ENCODE data around the gene HECTD4.
"Not testable (repeated sequence)": the region's sequence is repeated elsewhere in the genome, so short reads cannot be mapped to it uniquely, and the experiment has no call there.

Gene HECTD4

DNA sequence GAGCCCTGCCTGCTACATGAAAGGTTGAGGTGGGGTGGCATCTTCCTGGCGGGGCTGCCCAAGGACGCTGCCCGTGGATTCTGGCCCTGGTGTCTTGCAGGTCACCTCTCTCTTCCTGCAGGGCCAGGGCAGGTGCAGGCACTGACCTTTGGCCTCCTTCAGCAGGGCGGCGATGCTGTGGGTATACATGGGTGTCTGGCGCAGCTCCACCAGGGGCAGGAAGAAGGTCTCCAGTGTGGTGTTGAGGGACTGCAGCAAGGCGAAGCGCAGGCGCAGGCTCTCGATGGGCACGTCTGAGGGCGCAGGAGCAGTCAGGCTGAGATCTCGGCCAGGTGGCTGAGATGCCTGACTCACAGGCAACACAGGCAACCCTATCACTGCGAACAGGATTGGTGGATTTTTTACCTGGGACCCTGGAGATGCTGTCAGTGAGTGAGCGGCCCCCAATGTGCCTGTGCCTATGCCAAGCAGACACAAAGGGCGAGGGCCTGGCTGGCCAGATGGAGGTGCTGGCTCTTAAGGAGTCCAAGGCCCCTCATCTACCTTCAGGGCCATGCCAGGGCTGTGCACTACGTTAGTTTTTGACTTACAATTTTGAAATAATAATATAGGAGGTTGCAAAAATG is 211.1 kb downstream of the HECTD4 start:
- DNase-seq, result no peak

DNA sequence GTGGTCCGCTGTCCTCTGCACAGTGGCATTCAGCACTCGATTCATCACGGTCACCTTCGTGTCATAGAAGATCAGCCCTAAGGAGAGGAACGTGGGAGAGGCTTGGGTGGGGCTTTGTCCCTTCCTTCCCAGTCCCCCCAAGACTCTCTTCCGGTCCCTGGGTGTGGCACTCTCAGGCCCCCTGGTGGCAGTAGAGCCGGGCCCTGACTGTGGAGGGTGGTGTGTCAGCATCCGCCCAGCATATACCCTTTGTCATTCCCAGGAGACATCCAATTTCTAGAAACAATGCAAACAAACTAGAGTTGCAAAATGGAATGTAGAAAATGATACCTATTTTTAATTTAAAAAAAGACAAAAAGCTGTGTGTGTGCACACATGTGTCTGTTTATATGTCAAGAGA is 211.9 kb downstream of the HECTD4 start:
- peak in 1 of 2 donors; percentile 16 for DNase-seq

DNA sequence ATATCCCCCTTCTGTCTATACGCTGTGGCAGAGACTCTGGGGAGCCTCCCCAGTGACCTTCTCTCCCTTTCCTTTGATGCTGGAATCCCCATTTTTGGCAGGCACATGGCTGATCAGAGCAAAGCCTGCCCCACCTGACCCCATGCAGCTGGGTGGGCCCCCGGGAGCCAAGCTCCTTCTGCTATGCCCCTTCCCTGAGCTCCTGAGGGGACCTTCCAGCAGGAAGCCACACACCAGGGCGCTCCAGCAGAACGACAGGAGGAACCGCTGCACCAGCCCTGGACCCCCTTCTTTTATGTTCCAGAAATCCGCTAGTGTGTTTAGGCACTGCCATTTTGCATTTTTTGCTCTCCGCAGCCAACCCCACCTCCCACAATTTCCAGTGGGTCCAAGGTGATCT is 212.3 kb downstream of the HECTD4 start:
- DNase-seq, result no peak

DNA sequence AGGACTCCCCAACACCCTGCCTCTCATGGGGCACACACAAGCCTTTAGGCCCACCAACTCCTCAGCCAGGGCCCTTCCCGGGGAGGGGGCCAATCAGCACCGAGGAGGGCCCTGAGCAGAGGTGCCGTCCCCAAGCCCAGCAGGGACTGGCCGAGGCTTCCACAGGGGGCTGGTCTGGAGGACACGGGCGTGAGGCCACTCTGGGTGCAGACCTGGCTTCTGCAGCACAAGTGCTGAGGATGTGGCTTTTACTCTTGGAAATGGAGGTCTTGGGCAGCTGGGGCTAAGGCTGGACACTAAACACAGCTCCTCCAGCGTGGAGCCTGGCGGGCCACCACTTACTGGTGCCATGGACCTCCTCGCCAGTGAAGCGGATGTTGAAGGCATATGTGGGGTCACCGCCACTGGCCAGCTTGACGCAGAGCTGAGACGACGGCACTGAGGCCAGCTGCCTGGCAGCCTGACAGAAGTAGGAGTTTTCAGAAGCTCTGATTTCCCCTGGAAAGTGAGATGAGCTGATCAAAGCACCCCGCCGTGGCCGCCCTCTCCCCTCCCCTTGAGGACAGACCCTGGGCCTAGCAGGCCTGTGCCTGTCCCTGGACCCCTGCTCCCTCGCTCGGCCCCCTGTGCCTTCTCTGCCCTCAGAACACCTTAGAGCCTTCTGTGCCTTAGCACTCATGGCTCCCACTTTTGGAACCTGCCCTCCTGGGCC is 212.9 kb downstream of the HECTD4 start:
- DNase-seq, result no peak

DNA sequence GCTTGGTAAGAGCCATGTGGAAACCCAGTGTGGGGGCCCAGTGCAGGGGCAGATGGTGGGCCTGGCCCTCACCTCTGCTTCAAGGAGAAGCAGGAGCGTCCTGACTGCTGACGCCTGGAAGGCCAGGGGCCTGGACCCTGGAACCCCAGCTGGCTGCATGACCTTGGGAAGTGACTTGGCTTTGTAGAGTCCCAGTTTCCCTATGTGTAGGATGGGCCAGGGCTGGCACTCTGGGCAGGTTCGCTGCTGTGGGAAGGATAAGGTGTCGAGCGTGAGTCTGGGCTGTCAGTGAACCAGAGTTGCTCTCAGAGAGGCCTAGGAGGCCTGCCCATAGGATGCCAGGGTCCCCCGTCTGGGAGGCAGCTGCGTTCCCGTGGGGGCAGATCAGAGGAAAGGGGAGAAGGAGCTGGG is 213.7 kb downstream of the HECTD4 start:
- DNase-seq, result no peak

DNA sequence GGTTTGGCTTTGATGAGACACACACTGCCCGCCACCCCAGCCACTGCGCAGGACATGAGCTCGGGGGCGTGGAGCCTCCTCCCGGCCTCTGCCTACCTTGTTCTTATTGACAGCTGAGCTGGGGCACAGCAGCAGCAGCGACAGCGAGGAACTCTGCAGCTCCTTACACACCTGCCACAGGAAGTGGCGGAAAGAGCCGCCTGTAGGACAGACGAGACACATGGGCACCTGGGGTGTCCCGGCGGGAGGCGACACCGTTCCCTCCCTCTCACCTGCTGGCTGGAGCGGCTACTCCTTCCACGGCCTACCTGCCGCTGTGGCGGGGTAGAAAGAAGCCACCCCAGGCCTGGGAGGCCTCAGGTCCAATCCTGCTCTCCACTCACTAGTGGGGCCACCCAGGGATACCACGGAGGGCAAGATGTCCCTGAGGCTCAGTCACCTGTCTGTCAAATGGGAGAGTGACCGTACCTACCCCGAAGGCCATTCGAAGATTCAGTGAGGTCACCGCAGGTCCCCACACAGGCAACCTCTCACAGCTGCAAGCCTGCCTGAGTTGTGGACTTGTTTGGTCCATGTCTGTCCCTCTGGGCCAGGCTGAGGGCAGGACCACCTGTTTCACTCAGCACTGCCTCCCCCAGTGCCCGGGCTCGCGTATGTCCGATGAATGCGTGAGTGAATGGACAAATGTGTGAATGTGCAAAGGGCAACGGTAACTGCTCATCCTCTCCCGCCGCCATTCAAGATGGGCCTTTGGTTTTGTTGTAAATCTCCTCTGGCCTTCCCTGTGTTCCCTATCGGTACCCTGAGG is 214.3 kb downstream of the HECTD4 start:
- DNase-seq, result no peak

DNA sequence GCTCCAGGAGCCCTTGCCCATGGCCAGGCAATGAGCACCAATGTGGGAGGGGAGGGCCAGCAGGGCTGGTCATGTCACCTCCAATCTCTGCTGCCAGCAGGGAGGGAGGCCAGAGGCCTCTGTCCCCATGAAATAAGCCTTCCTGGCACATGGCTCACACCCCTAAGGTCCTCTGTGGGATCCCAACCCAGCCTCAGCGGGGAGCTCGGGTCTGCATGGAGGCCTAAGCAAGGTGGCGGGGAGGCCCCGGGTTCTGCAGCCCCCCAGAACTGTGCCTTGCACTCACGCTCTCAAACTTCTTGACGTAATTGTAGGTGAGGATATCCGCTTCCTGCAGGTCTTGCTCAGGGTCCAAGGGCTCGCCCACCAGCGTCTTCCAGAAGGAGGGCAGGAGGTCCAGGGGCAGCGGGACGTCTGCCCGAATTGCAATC is 215.2 kb downstream of the HECTD4 start:
- DNase-seq, result no peak

DNA sequence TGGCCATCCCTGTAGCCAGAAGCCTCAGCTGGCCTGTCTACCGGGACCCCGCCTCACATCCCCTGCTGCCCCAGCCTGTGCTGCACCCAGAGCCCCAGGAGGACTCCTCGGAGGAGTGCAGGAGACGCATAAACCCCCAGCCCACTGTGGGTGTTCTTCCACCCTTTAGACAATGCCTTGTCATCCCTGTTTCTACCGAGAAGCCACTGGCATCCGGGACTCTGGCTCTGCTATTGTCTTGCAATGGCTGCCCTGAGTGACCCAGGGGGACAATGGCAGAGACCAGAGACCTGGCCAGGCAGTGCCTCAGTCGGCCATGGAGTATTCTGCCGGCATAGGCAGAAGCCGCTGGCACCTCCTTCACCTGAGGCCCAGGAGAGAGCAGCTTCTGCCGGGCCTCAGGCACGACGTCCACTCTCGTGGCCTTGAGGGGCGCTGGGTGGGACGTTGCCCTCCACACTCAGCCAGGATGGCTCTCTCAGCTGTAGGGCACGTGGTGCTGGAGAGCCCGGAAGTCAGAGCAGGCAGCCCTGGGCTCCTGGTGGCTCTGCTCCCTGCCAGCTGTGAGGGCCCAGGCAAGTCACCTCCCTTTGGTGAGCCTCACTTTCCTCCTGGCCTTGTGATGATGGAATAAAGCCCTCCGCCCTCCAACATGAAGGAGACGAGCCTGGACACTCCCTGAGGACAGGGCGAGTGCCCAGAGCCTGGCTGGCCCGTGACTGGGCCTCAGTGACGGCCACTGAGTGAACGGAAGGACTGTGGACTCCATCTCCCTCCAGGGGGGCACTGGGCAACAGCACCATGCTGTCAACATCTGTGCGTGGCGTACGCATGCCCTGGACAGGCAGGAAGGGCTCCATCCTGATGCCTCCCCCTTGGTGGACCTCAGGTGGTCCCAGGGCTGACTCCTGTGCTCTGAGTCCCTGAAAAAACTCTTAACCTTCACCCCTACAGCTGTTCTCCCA is 215.9 kb downstream of the HECTD4 start:
- DNase-seq, result no peak

DNA sequence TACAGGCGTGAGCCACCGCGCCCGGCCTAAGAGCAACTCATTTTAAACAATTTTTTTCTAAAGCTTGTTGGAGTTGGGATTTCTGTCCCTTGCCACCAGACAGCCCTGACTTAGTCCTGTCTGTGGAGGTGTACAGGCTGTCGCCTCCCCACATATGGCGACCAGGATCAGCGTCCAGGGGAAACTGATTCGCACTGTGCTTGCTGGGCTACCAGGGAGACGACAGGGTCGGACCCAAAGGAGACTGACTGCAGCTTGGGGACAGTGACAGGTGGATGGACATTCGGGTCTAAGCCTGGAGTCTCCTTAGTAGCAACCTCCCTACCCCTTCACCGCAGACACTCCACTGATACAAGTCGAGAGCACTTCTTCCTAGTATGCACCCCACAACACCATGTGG is 216.6 kb downstream of the HECTD4 start:
- DNase-seq, result no peak

DNA sequence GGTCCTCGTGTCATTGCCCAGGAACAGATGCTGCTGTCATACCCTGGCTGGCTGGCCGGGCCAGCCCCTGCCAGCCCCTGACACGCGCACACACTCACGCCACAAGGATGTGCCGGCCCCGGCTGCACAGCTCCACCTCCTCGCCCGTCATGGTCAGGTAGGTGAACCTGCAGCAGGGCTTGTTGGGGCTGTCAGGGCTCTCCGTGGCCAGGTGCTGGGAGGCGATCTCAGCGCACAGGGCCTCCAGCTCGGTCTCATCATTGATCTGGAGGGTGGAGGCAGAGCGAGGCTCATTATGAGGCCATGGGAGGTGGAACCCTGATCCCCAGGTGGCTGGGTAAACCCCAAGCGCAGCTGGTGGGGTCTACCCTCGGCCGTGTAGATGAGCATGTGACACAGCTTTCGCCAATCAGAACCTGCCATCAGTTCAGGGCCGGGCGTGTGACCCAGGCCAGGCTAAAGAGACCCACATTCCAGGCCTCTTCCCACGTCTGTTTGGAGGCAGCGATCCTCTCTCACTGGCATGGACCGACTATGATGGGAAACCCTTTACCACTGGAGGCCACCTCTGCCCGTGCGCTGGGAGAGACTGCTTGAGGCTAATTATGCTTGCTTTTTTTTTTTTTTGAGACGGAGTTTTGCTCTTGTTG is 218.1 kb downstream of the HECTD4 start:
- DNase-seq, result no peak

DNA sequence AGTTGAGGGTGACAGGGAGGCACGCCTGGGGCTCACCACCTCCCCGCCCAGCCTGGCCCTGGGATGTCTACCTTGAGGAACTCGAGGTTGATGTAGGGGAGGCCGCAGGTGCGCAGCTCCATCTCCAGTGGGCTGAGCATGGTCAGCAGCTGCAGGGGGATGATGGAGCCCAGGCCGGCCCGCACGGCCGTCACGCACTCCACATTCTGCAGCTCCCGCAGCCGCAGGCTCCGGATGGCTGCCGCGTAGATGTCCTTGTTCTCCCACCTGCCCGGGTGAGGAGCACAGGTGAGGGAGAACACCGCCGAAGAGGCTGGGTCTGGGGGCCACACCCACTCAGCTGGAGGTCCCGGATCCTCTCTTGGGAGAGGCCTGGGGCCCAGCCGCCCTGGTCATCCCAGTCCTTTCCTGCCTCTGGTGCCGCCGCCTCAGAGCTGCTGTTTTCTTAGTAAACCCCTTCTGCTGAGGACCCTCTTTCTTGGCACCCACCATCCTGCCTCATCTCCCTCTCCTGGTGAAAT is 218.7 kb downstream of the HECTD4 start:
- no peak for DNase-seq

DNA sequence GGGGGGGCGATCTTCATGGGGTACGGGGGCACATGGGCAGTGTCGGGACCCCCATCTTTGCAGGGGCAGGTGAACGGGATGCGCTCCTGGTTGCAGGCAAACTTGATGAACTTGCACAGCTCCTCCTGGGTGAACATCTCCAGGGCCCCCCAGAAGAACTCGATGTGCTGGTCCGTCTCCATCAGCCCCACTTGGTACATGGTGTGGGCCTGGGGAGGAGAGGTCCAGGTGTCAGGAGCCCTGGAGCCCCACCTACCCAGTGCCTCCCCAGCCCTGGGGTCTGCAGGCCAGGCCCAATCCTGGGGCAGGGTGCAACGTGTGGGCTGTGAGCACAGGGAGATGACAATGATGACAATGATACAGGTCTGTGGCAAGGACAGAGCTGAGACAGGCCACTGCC is 219.2 kb downstream of the HECTD4 start:
- no peak for DNase-seq

DNA sequence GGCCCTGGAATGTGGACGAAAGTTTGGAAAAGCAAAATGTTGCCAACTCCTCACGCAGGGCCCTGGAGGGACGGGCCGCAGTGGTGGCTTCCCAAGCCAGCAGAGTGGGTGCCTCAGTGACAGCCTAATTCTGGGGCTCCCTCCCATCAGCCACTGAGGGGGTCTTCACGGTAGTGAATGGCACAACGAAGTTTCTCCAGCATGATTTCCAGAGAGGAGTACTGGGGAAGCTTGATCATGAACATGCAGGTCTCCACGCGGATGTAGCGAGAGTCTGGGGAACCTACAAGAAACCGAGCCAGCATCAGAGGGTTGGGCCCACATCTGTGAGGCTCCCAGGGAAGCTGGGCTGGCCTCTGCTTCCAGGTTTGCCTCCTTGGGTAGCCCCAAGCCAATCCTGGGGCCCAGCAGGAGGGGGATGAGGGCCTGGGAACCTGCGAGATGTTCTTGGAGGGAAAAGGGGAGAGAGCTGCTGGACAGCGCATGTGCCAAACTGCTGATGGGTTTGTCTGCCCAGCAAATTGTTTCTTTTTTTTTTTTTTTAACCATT is 219.9 kb downstream of the HECTD4 start:
- DNase-seq, result no peak

DNA sequence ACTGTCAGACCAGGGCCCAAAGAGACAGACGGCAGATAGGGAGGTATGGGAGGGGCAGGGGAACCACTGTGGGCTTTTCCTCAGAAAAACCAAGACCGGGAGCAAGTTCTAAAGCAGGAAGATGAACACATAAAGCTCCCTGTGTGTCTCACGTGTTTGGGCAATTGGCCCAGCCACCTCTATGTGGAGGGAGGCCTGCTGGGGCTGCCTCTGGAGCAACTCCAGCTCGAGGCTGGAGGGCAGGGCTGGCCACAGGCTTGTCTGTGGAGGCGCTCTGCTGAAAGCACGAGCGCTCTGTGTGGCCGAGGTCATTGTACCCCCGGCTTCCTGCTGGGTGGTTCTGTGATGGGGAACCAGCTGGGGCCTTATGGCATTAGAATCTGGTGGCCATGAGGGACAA is 220.5 kb downstream of the HECTD4 start:
- DNase-seq, result no peak

DNA sequence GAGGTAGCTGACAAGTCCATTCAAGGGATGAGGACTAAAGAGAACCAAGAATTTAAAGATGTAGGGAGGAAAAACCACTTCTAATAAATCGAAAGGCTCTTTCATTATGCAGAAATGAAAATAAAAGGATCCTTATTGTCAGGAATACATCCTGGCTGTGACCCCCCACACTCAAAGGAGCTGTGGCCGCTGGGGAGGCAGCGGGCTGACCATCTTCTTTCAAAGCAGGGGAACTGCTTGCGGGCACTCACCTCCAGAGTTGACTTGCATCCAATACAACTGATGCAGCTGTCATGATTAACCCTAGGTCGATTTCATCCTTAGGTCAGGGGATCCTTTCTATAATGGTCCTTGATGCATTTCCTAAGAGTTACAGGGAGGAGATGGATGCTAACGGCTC is 221.6 kb downstream of the HECTD4 start:
- no peak for DNase-seq

DNA sequence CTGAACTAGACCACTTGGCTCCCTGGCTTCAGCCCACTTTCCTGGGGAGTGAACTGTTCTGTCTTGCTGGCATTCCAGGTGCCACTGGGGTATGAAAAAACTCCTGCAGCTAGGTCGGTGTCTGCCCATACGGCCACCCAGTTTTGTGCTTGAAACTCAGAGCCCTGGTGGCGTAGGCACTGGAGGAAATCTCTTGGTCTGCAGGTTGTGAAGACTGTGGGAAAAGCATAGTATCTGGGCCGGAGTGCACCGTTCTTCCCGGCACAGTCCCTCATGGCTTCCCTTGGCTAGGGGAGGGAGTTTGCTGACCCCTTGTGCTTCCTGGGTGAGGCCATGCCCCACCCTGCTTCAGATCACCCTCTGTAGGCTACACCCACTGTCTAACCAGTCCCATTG is 223.1 kb downstream of the HECTD4 start:
- DNase-seq, result no peak

DNA sequence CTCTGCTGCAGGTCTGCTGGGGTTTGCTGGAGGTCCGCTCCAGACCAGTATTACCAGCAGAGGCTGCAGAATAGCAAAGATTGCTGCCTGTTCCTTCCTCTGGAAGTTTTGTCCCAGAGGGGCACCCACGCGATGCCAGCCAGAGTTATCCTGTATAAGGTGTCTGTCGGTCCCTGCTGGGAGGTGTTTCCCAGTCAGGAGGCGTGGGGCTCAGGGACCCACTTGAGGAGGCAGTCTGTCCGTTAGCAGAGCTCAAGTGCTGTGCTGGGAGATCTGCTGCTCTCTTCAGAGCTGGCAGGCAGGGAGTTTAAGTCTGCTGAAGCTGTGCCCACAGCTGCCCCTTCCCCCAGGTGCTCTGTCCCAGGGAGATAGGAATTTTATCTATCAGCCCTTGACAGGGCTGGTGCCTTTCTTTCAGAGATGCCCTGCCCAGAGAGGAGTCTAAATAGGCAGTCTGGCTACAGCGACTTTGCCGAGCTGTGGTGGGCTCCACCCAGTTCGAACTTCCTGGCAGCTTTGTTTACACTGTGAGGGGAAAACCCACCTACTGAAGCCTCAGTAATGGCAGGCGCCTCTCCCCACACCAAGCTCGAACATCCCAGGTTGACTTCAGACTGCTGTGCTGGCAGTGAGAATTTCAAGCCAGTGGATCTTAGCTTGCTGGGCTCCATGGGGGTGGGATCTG is 223.6 kb downstream of the HECTD4 start:
- DNase-seq, result not testable (repeated sequence)

DNA sequence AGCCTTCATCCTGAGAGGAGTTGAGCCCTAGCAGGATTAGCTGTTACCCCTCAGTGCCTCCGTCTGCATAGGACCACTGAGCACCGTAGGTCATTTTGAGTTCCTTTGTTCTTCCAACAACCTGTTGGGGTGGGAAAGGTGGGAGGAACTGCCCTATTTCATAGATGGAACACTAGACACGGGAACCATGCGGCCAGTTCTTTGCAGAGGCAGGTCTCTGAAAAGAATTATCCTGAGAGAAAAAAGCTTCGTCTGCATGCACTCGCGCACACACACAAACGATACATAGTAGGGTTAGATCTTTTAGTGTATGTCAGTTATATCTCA is 228.4 kb downstream of the HECTD4 start:
- DNase-seq, result no peak

DNA sequence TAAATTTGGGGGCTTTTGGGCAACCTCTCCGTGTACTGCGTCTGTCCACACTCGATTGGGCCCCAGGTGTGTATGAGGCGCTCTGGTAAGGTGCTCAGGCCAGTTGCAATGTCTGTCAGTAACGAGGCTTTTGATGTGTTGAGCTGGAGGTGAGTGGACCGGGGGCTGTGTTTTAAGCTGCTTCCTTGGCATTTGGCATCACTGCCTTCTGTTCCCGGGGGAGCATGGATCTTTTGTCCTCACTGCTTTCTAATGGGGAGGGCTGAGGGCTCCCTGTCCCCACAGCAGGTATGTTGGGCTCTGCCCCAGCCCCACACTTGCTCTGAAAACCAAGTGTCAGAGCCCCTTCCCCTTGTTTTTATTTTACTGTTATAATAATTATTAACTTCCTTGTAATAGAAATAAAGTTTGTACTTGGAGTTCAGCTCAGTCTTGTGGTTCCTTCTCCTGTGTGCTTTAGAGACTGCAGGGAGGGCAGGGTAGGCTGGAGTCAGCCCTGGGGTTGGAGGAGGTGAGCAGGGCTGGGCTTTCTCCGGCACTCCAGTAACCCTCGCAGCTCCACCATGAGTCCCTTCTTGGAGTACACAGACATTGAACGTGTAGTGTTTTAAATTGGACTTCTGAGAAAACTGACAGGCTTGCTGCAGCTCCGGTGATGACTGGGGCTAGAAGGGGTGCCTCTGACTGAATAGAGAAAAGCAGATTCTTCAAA is 228.9 kb downstream of the HECTD4 start:
- DNase-seq, result no peak

DNA sequence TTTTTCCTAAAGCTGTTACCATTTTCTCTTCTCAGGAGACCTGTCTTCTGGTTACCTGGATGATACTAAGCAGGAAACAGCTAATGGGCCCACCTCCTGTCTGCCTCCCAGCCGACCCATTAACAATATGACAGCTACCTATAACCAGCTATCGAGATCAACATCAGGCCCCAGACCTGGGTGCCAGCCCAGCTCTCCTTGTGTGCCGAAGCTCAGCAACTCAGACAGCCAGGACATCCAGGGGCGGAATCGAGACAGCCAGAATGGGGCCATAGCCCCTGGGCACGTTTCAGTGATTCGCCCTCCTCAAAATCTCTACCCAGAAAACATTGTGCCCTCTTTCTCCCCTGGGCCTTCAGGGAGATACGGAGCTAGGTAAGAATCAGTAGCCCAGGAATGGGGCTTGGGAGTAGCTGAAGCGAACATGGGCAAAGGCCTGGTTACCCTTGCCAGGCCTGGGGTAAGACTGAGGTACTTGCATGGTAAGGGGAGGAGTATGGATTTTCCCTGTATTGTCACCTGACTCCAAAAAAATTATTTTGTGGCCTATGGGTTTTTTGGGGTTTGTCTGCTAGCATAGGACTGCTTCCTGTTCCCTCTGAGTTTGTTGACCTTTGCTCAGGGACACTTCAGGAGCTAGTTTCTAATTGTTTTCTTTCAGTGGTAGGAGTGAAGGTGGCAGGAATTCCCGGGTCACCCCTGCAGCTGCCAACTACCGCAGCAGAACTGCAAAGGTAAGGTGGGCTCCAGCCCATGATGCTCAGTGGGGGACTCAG is 230.3 kb downstream of the HECTD4 start:
- DNase-seq, result peak; percentile 25 to 53

All from inflammatory macrophage treated with lipopolysaccharide for 1 hour (primary cell).